ENCODE results near the gene CDYL.

Gene CDYL

GRCh38 chr6:4776131-4776492 lies at the start of gene CDYL:
CDYL (plus strand) TSS chr6:4776404; CDS start chr6:4776784, 380 bp downstream.
- DNase-seq: peak; percentile 91

GRCh38 chr6:4726645-4727044 lies 49.6 kb upstream of the CDYL start:
- DNase-seq: no peak

- DNase-seq: no peak
Observed at GRCh38 chr6:4727217-4727616, 49.0 kb upstream of the CDYL start.

GRCh38 chr6:4727671-4728435 lies 48.4 kb upstream of the CDYL start:
- DNase-seq: no peak

- DNase-seq: no peak
Observed at GRCh38 chr6:4728436-4728769, 47.8 kb upstream of the CDYL start.

GRCh38 chr6:4728926-4729325 lies 47.3 kb upstream of the CDYL start:
- no peak for DNase-seq

- no peak for DNase-seq
Observed at GRCh38 chr6:4731996-4732395, 44.2 kb upstream of the CDYL start.

- no peak for DNase-seq
Observed at GRCh38 chr6:4732691-4733315, 43.4 kb upstream of the CDYL start.

- DNase-seq: no peak
Observed at GRCh38 chr6:4736371-4736873, 39.8 kb upstream of the CDYL start.

GRCh38 chr6:4740032-4740431 lies 36.2 kb upstream of the CDYL start:
- no peak for DNase-seq

- DNase-seq: no peak
Observed at GRCh38 chr6:4743062-4743461, 33.1 kb upstream of the CDYL start.

GRCh38 chr6:4743926-4744325 lies 32.3 kb upstream of the CDYL start:
- no peak for DNase-seq

GRCh38 chr6:4747588-4747987 lies 28.6 kb upstream of the CDYL start:
- DNase-seq: no peak

- no peak for DNase-seq
Observed at GRCh38 chr6:4751823-4752464, 24.3 kb upstream of the CDYL start.

GRCh38 chr6:4756247-4756646 lies 20.0 kb upstream of the CDYL start:
- DNase-seq: no peak

- no peak for DNase-seq
Observed at GRCh38 chr6:4759997-4760396, 16.2 kb upstream of the CDYL start.

- DNase-seq: no peak
Observed at GRCh38 chr6:4760773-4761172, 15.4 kb upstream of the CDYL start.

GRCh38 chr6:4762294-4762693 lies 13.9 kb upstream of the CDYL start:
- DNase-seq: no peak

- no peak for DNase-seq
Observed at GRCh38 chr6:4763921-4764320, 12.3 kb upstream of the CDYL start.

GRCh38 chr6:4768815-4769214 lies 7.4 kb upstream of the CDYL start:
- DNase-seq: no peak

GRCh38 chr6:4772750-4773149 lies 3.5 kb upstream of the CDYL start:
- DNase-seq: no peak

- no peak for DNase-seq
Observed at GRCh38 chr6:4773181-4773580, 3.0 kb upstream of the CDYL start.

- DNase-seq: no peak
Observed at GRCh38 chr6:4774296-4774695, 1.9 kb upstream of the CDYL start.

Data from activated T-cell treated with anti-CD3 and anti-CD28 coated beads, Interleukin-2, amount 50 U/mL, for 1 hour (primary cell).